Dedifferentiated amniotic fluid mesenchymal stem cell (primary cell): ENCODE results near the gene KIAA0319L.

Experiments
- DNase-seq: peaks from one replicate; pipeline ENCODE4 v3.0.0-alpha.2; 2016; ENCODE audit errors: extremely low spot score

KIAA0319L gene

GRCh38 chr1:35443768-35444518 lies 113.3 kb downstream of the KIAA0319L start:
- DNase-seq = no peak

GRCh38 chr1:35442734-35443133 lies 114.5 kb downstream of the KIAA0319L start:
- DNase-seq = no peak

- no peak for DNase-seq
Measured at GRCh38 chr1:35441926-35442579, 115.2 kb downstream of the KIAA0319L start.

DNA sequence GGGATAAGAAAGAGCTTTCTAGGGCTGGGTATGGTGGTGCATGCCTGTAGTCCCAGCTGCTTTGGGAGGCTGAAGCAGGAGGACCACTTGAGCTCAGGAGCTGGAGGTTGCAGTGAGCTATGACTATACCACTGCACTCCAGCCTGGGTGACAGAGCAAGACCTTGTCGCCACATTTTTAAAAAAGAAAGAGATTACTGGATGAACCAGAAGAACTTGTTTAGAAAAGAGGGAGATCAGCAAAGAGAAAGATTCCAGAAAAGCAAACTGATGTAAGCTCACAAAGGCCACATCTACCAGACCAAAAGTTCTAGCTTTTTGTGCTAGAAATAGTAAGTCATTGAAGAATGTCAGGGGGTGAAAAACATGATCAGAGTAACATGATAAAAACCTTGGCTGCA lies 117.6 kb downstream of the KIAA0319L start:
- DNase-seq = no peak

DNA sequence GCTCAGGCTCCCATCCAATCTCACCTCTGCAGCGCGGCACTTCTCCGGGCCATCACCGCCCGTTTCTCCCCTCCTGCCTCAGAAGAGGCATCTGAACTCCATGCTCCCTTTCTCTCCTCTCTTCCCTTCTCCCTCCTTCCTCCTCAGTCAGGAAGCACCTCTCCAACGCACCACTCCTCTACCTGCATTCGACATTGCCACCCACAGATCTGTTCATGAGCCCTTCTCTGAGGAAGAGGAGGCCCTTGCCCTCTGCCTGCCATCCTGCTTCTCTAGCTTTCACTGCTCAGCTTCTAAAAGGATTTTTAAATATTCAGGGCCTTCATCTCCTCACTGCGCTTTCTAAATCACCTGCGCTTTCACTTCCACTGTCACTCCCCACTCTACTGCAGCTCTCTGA lies 120.0 kb downstream of the KIAA0319L start:
- no peak for DNase-seq

- no peak for DNase-seq
Measured at GRCh38 chr1:35436078-35436477, 121.1 kb downstream of the KIAA0319L start.

DNA sequence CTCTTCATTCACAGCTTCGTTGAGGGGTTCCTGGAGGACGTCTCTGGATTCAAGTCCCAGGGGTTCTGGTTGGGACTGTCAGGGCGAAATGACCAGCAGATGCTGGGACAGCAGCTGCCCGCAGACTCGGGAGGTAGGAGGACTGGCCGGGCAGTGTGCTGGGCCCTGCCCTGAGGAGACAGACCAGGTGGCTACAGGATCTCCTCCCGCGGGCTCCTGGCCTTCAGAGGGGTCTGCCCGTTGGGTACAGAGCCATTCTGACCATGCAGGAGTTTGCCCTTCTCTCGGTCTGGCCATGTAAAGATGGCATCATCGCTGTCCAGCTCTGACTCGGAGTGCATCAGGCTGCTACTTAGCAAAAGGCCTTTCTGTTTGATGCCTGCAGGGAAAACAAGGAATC lies 122.5 kb downstream of the KIAA0319L start:
- DNase-seq = no peak

DNA sequence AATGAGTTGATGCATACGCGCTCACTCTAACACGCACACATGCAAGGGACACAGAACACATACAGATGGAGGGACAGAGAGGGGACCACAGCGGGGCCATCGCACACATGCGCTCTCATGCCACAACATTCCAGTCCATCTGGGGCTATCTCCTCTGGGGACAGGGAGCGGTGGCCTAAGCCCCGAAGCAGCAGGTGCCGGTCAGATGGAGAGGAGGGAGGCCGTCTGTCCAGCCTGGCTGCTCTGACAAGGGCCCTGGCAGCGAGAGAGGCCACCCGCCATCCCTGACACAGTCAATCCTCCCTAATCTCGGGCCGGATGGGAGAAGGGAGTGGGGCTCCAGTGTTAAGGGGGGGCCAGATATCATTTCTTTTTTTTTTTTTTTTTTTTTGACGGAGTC lies 123.5 kb downstream of the KIAA0319L start:
- DNase-seq = no peak

- no peak for DNase-seq
Measured at GRCh38 chr1:35432231-35432630, 125.0 kb downstream of the KIAA0319L start.

DNA sequence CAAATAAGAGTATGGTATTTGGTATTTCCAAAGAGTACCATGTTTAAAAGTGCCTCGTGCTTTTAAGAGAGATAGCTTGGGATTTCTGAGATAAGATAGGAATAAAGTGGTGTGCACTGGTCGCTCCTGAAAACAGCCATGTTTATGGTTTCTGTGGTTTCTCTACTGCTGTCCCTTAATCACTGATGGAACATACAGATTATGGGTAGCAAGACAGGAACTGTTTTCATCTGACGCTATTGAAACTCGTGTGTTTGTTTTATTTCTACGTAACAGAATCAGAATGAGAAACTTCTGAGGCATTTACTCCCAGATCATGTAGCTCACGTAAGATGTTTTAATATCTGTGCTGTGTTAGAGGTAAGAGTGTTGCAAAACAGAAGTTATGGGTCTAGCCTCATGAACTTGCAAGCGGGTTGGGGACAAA lies 126.0 kb downstream of the KIAA0319L start:
- DNase-seq = no peak

DNA sequence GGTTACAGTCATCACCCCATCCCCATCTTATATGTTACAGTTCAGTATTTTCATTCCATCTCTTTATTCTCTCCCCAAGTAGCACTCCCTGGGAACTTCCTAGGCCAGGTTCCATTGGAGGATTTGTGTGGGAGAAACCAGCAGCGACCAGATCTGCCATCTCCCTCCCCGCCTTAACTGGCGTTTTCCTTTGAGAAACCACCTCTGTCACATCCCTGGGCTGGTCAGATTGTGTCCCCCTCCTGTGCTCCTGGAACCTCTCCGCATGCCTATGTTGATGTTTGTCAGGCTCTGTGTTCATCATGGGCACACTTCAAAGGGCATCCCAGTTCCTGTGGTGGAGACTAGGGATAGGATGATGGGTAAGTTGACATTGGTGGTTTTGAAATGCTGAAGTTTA lies 126.4 kb downstream of the KIAA0319L start:
- DNase-seq = no peak

DNA sequence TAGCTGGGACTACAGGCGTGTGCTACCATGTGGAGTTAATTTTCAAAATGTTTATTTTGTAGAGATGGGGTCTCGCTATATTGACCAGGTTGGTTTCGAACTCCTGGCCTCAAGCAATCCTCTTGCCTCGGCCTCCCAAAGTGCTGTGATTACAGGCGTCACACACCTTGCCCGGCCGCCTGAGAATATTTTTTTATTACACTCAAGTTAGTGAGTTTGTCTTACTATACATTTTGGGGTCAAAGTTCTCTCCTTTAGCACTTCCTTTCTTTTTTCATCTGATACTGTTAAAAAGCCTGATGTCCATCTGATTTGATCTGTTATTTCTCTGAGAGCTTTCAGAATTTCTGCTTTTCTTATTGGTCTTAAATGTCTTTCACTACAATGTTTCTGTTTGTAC lies 128.8 kb downstream of the KIAA0319L start:
- DNase-seq = no peak

- no peak for DNase-seq
Measured at GRCh38 chr1:35426097-35426586, 131.1 kb downstream of the KIAA0319L start.

DNA sequence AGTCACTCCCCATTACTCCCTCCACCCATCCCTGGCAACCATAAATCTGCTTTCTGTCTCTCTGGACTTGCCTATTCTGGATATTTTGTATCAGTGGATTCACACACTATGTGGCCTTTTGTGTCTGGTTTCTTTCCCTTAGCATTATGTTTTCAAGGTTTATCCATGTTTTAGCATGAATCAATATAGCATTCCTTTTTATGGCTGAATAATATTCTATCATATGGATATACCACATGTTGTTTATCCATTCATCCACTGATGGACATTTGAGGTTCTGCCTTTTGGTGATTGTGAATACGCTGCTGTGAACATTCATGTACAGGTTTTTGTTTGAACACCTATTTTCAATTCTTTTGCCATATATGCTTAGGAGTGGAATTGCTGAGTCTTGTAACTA lies 148.3 kb downstream of the KIAA0319L start:
- no peak for DNase-seq

GRCh38 chr1:35407743-35408142 lies 149.5 kb downstream of the KIAA0319L start:
- no peak for DNase-seq

GRCh38 chr1:35406103-35406502 lies 151.1 kb downstream of the KIAA0319L start:
- no peak for DNase-seq

DNA sequence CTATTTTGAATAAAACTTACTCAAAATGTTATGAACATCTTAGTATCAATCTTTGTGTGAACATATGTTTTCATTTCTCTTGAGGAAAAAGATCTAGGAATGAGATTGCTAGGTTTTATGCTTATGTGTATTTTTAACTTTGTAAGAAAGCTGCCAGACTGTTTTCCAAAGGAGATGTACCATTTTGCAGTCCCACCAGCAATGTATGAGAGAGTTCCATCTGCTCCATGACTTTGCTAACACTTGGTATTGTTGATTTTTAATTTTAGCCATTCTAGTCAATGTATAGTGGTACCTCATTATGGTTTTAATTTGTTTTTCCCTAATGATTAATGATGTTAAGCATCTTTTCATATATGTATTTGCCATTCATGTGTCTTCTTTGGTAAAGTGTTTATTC lies 156.2 kb downstream of the KIAA0319L start:
- DNase-seq = no peak

DNA sequence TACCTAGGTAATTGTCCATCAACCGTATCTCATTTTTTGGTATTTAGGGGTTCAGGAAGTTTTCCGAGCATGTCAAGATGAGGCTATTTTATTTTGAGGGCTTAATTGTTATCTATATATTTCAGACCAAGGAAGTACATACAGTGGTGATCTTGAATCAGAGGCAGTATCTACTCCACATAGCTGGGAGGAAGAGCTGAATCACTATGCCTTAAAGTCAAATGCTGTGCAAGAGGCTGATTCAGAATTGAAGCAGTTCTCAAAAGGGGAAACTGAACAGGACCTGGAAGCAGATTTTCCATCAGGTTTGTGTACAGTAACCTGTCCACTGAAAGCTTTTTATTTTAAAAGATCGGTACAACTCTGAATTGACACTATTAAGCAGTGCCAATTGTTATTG lies 158.5 kb downstream of the KIAA0319L start:
- DNase-seq = no peak

GRCh38 chr1:35394386-35394785 lies 162.8 kb downstream of the KIAA0319L start:
- DNase-seq = no peak

DNA sequence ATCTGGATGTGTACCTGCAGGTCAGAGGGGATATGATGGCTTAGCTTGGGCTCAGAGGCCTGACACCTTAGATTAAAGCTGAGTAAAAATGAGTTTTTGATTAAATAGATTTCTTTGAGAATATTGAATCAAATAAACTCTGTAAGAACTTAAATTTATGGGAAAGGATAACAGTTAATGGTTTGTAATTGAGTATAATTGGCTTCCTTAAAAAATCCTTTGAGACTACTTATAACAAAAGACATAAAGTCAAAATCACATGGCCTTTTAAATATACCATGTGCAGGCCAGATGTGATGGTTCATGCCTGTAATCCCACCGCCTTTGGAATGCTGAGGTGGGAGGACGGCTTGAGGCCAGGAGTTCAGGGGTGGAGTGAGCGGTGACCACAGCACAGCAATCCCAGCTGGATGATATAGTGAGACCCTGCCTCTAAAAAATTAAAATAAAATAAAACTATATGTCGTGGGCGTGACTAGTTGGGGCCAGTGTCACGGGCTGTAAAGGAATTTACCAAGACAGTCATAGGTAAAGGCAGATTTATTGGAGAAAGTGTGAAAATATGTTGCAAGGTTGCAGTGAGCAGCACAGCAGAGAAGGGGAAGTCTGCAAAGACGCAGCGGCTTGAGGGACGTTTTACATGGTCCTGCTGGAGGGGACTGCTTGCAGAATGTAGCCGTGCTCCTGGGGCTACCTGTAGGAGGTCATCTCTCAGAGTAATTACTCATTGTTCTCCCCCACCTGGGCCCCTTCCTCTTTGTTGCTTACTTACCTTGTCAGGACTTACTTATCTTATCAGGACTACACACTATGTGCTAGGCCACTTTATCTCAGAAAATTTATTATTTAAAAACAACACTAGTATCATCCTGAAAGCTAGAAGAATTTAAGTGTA lies 166.4 kb downstream of the KIAA0319L start:
- DNase-seq = no peak

GRCh38 chr1:35386959-35387358 lies 170.2 kb downstream of the KIAA0319L start:
- no peak for DNase-seq

- no peak for DNase-seq
Measured at GRCh38 chr1:35386290-35386689, 170.9 kb downstream of the KIAA0319L start.
